Adrenal gland (tissue), 5 donors: ENCODE measurements around the gene RPRD1A.

Experiments used
- CTCF ChIP-seq, 6 experiments: fragments of 450-650 bp in 4 of 6; fragments of 200-600 bp in 2 of 6; sonication (generic) in 1 of 6; IDR thresholded peaks; 1 replicate in 5 of 6; 2 replicates in 1 of 6; pipeline versions ENCODE4 v1.5.1 to v1.8.0; 2016 to 2021; ENCODE audit warnings: antibody characterized with exemption in 6 of 6, mild to moderate bottlenecking in 2 of 6, moderate library complexity in 1 of 6
- POLR2A ChIP-seq, 2 donors: fragments of 450-650 bp; IDR thresholded peaks; one replicate each; pipeline ENCODE4 v1.6.1; 2017; ENCODE audit warnings: antibody characterized with exemption in 2 of 2, mild to moderate bottlenecking in 2 of 2, moderate library complexity in 1 of 2
- donor health status: DM: no; HTN: no; CAD: no.

GRCh38 chr18:36073676-36074075, 6.3 kb upstream of the RPRD1A start:
- no peak for TF ChIP-seq CTCF (IDR thresholded peaks at IDR 0.05)
- no peak for TF ChIP-seq POLR2A (IDR thresholded peaks at IDR 0.05)
